ENCODE results near the gene ACP6.

ACP6 gene

DNA sequence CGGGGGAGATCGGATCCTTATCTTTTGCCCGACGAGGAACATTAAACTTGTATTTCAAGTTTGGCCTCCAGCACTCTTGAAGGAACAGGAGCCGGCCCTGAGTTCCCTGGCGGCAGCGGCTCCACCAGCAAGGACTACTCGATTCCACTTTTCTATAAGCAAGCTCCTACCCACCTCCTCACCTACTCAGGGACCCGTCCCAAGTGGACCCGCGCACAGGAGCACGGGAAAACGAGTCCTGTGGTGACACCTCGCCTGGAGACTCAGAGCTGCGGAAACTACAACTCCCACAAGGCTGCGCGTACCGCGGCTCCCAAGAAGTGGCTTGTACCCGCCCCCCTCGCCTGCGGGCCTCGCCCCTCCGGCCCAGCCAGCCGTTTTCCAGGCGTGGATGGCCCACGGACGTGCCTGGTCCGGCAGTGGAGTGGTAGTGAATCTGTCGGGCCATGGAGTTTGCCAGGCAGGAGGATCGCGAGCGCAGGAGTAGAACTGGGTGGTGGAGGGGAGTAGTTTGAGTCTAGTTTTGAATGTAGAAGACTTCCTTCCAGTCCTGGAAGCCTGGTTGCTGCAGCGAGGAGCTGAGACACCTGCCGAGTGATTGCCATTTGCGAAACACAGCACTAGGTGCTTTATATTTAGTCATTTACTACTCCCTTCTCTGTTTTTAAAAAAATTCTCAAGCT, at the start of gene ACP6:
ACP6 (minus strand) TSS at position 206 of the 683 bp plus-strand sequence. CDS start 476 bp downstream, outside the sequence.
- Histone ChIP-seq H3K27ac (no peak within 1 kb of the TSS), H3K36me3 (ENCODE audit: insufficient read depth, low read length) (no peaks in the 10 kb centered on the region), H3K4me3 (peak within 1 kb of the TSS; percentile 98), H3K9me3 (ENCODE audit: low read depth, low read length) (no peaks in the 10 kb centered on the region), H3K9ac (ENCODE audit: insufficient read length) (peak within 1 kb of the TSS; percentile 79)
- TF ChIP-seq POLR2AphosphoS5 (IDR thresholded peaks at IDR 0.05; ENCODE audit: borderline replicate concordance, low read depth, low read length) (peak; percentile 77; the same call in 1 of the 2 replicates), FOXP2 (optimal IDR thresholded peaks at IDR 0.05; ENCODE audit: control extremely low read depth, extremely low read length, insufficient read depth) (no peak), EZH2 (IDR thresholded peaks at IDR 0.05) (no peak)
- DNase-seq (ENCODE audit: low read depth, low spot score) = peak; percentile 69

- H3K9ac ChIP-seq (ENCODE audit: insufficient read length) = no peak overlapping the region
These were observed 49.4 kb upstream of the ACP6 start for GRCh38 chr1:147719711-147720225.

GRCh38 chr1:147719029-147719698, 48.8 kb upstream of the ACP6 start:
- H3K9me3 ChIP-seq (ENCODE audit: low read depth, low read length) = no peaks in the 10 kb centered on the region
- TF ChIP-seq POLR2AphosphoS5 (IDR thresholded peaks at IDR 0.05; ENCODE audit: borderline replicate concordance, low read depth, low read length) (no peak), FOXP2 (optimal IDR thresholded peaks at IDR 0.05; ENCODE audit: control extremely low read depth, extremely low read length, insufficient read depth) (no peak), EZH2 (IDR thresholded peaks at IDR 0.05) (no peak)
- H3K4me3 ChIP-seq = no peak overlapping the region
- no peak overlapping the region for H3K27ac ChIP-seq
- no peaks in the 10 kb centered on the region for H3K36me3 ChIP-seq (ENCODE audit: insufficient read depth, low read length)
- no peak overlapping the region for H3K9ac ChIP-seq (ENCODE audit: insufficient read length)
- DNase-seq (ENCODE audit: low read depth, low spot score) = no peak

More at GRCh38 chr1:147719711-147720225, 49.4 kb upstream of the ACP6 start:
- H3K4me3 ChIP-seq = no peak overlapping the region
- no peak for TF ChIP-seq POLR2AphosphoS5 (IDR thresholded peaks at IDR 0.05; ENCODE audit: borderline replicate concordance, low read depth, low read length)
- no peak for TF ChIP-seq EZH2 (IDR thresholded peaks at IDR 0.05)
- no peak for TF ChIP-seq FOXP2 (optimal IDR thresholded peaks at IDR 0.05; ENCODE audit: control extremely low read depth, extremely low read length, insufficient read depth)
- DNase-seq (ENCODE audit: low read depth, low spot score) = no peak
- no peaks in the 10 kb centered on the region for H3K9me3 ChIP-seq (ENCODE audit: low read depth, low read length)
- no peaks in the 10 kb centered on the region for H3K36me3 ChIP-seq (ENCODE audit: insufficient read depth, low read length)
- no peak overlapping the region for H3K27ac ChIP-seq

DNA sequence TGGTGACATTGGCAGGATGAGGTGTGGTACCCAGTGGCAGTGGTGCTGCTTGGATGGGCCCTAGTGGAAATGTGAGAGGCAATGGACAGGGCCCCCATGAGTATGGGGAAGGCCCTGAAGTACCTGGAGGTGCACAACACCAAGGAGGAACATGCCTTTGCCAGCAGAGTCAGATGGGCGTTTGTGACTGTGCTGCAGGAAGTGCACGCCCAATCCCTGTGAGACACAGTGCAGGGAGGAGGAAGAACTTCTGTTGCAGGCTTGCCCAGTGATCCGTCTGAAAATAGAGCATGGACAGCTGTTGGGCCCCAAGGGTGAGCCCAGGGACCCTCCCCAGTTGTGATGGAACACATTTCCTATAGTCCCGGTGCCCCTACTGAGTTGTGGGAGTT, 47.4 kb upstream of the ACP6 start:
- no peak for DNase-seq (ENCODE audit: low read depth, low spot score)
- Histone ChIP-seq H3K4me3 (no peak overlapping the region), H3K9ac (ENCODE audit: insufficient read length) (no peak overlapping the region), H3K36me3 (ENCODE audit: insufficient read depth, low read length) (no peaks in the 10 kb centered on the region), H3K27ac (no peak overlapping the region), H3K9me3 (ENCODE audit: low read depth, low read length) (no peaks in the 10 kb centered on the region)
- TF ChIP-seq POLR2AphosphoS5 (IDR thresholded peaks at IDR 0.05; ENCODE audit: borderline replicate concordance, low read depth, low read length) = no peak

DNA sequence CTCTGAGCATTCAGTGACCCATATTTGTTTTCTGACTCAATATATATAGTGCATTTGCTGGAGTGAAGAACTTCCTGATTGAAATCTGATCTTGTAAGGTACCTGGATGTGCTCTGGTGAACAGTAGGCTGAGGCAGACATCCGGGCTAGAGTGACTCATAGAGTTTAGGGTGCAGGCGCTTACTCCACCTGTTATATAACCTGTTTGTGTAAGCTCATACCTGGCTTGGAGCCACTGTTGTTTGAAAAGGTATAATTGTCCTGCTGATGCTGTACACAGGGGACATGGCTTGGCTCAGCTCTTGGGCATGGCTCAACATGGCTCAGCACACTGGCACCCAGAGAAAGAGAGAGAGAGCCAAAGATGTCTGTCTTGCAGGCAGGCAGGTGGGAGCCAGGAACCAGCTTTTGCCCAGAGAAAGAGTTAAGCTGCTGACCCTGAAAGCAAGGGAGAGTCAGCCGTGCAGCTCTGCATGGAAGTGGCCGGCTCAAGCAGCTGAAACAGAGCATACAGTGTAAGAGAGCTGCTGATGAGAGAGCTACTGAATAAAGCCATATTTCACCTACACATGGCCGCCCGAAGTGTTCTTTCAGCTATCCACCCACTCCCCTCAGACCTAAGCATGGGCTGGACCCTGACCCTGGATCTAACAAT, 46.9 kb upstream of the ACP6 start:
- no peak overlapping the region for H3K27ac ChIP-seq
- no peak for DNase-seq (ENCODE audit: low read depth, low spot score)
- no peak for TF ChIP-seq EZH2 (IDR thresholded peaks at IDR 0.05)

DNA sequence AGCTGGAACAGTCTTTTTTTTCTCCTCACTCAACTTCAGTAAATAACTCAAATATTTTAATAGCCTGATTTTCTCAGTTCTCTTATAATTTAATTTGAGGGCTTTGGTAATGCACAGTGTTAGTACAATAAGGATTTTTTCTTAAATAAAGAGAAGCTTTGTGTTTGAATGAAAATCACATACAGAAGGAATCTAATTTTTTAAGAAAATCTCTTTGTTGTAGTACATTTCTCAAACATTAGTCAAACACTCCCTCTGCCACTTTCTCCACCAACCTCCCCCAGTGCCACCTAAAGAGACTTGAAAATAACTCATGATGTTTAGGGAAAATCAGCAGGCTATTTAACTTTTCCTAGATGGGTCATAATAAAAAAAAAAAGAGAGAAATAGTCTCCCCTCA, 42.3 kb upstream of the ACP6 start:
- DNase-seq (ENCODE audit: low read depth, low spot score) = no peak
- TF ChIP-seq FOXP2 (optimal IDR thresholded peaks at IDR 0.05; ENCODE audit: control extremely low read depth, extremely low read length, insufficient read depth) = no peak
- TF ChIP-seq EZH2 (IDR thresholded peaks at IDR 0.05) = no peak
- Histone ChIP-seq H3K27ac (no peak overlapping the region), H3K4me3 (no peak overlapping the region), H3K9me3 (ENCODE audit: low read depth, low read length) (no peaks in the 10 kb centered on the region), H3K9ac (ENCODE audit: insufficient read length) (no peak overlapping the region), H3K36me3 (ENCODE audit: insufficient read depth, low read length) (no peaks in the 10 kb centered on the region)

More for the DNA sequence above, 46.9 kb upstream of the ACP6 start:
- Histone ChIP-seq H3K4me3 (no peak overlapping the region), H3K36me3 (ENCODE audit: insufficient read depth, low read length) (no peaks in the 10 kb centered on the region), H3K9me3 (ENCODE audit: low read depth, low read length) (no peaks in the 10 kb centered on the region), H3K9ac (ENCODE audit: insufficient read length) (no peak overlapping the region)

- DNase-seq (ENCODE audit: low read depth, low spot score) = no peak
- TF ChIP-seq POLR2AphosphoS5 (IDR thresholded peaks at IDR 0.05; ENCODE audit: borderline replicate concordance, low read depth, low read length) (no peak), FOXP2 (optimal IDR thresholded peaks at IDR 0.05; ENCODE audit: control extremely low read depth, extremely low read length, insufficient read depth) (no peak), EZH2 (IDR thresholded peaks at IDR 0.05) (no peak)
- no peak overlapping the region for H3K4me3 ChIP-seq
These were observed 30.0 kb upstream of the ACP6 start for GRCh38 chr1:147700042-147701006.

GRCh38 chr1:147699686-147700041, 29.3 kb upstream of the ACP6 start:
- DNase-seq (ENCODE audit: low read depth, low spot score) = no peak
- H3K9me3 ChIP-seq (ENCODE audit: low read depth, low read length) = no peaks in the 10 kb centered on the region
- no peak overlapping the region for H3K9ac ChIP-seq (ENCODE audit: insufficient read length)
- H3K4me3 ChIP-seq = no peak overlapping the region
- H3K36me3 ChIP-seq (ENCODE audit: insufficient read depth, low read length) = no peaks in the 10 kb centered on the region
- TF ChIP-seq POLR2AphosphoS5 (IDR thresholded peaks at IDR 0.05; ENCODE audit: borderline replicate concordance, low read depth, low read length) = no peak
- TF ChIP-seq EZH2 (IDR thresholded peaks at IDR 0.05) = no peak
- TF ChIP-seq FOXP2 (optimal IDR thresholded peaks at IDR 0.05; ENCODE audit: control extremely low read depth, extremely low read length, insufficient read depth) = no peak
- H3K27ac ChIP-seq = no peak overlapping the region

More at GRCh38 chr1:147700042-147701006, 30.0 kb upstream of the ACP6 start:
- no peaks in the 10 kb centered on the region for H3K36me3 ChIP-seq (ENCODE audit: insufficient read depth, low read length)
- H3K27ac ChIP-seq = no peak overlapping the region
- no peaks in the 10 kb centered on the region for H3K9me3 ChIP-seq (ENCODE audit: low read depth, low read length)
- no peak overlapping the region for H3K9ac ChIP-seq (ENCODE audit: insufficient read length)
